ENCODE data around the gene CLSTN1. TPM values are rescaled to one million over a fixed set of nuclear protein-coding genes. Genes with fewer than 3 reads are reported as not detected.

The CLSTN1 gene
- total and polyA plus RNA-seq, 2 of the 8 experiments (the other 6 are each of a cell fraction or from before 2014, with no cell fraction given) = 34.2 to 97.4 TPM

DNA sequence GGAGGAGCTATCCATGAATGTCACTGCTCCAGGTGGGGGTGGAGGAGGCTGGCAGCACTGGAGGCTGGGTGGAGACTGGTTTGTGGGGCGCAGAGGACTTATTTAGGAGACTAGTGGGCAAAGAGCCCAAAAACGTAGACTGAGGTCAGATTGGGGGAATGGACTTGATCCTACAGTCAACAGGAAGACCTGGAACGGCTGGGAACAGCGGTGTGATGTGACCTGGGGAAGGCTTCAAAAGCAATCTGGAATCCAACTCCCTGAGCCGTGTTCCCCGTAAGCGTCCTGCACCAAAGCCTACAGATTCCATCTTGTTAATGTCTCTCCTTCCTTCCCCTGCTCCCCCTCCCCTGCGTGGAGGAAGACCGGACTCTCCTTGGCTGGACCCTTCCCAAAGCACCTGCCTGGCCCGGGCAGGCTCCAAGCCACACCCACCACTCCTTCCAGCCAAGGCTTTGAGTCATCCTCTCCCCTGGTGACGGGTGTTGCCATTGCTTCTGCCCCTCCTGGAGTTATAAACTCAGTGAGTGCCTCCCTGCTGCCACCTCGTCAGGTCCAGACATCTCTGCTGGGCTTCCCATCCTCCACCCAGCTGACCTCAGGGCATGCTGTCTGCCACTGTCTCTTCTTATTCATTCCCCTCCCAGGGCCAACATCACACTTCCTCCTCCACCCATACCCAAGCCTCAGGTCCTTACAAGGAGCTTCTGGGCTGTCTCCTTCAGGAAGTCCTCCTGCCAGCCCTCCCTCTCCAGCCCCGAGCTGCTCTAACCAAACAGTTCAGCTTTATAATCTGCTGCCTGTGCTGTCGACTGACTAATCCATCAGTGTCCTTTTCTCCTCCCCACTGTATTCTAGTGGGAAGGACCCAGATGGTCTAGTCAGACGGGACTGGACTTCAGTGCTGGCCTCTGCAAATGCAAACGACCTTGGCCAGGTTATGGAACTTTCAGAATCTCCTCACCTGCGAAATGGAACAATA, 1.6 kb upstream of the CLSTN1 start (continued):
- TF ChIP-seq SP1 (IDR thresholded peaks at IDR 0.05; ENCODE audit: low read depth, low read length) = 0 out of 2 replicates have a peak, but pooled peaks have one; percentile 16
- TF ChIP-seq SIX5 (IDR thresholded peaks at IDR 0.05; ENCODE audit: low read depth, low read length) = no peak
- no peak for TF ChIP-seq ASH2L (IDR thresholded peaks at IDR 0.05; ENCODE audit: low read length)
- TF ChIP-seq NRF1 (IDR thresholded peaks at IDR 0.05; ENCODE audit: low read depth, low read length) = no peak
- TF ChIP-seq KDM1A (IDR thresholded peaks at IDR 0.05; ENCODE audit: borderline replicate concordance, low read length) = no peak
- no peak for TF ChIP-seq POLR2AphosphoS5 (IDR thresholded peaks at IDR 0.05; ENCODE audit: low read depth, low read length)
- TF ChIP-seq SUZ12 (IDR thresholded peaks at IDR 0.05; ENCODE audit: low read length) = peak; percentile 7; the same call in 1 of the 2 replicates
- no peak for TF ChIP-seq SP4 (IDR thresholded peaks at IDR 0.05; ENCODE audit: low read length)
- peak; percentile 46; the same call in 1 of the 2 replicates for TF ChIP-seq JUND (IDR thresholded peaks at IDR 0.05; ENCODE audit: low read length)
- TF ChIP-seq MAFK (IDR thresholded peaks at IDR 0.05; ENCODE audit: low read depth, low read length) = no peak
- no peak for TF ChIP-seq SIN3A (conservative IDR thresholded peaks at IDR 0.05 in 1 of 2, IDR thresholded peaks at IDR 0.05 in 1 of 2; ENCODE audit: low read depth in 1 of 2, low read length in 2 of 2)
- TF ChIP-seq EZH2 (IDR thresholded peaks at IDR 0.05; ENCODE audit: low read depth, low read length, severe bottlenecking) = peak; percentile 12
- no peak for TF ChIP-seq CBX5 (IDR thresholded peaks at IDR 0.05; ENCODE audit: low read depth, low read length)
- no peak for TF ChIP-seq CTBP2 (IDR thresholded peaks at IDR 0.05; ENCODE audit: borderline replicate concordance, insufficient read depth, insufficient read length, low read length)

Data from H1 (cell line).